HEK293 (cell line): ENCODE results near the gene ENAH.
A peak's percentile ranks its signal among the peaks of the same experiment; 100 is the strongest.

ENCODE experiments used
- ATF2 ChIP-seq: fragments of 450-650 bp; formaldehyde crosslinking; IDR thresholded peaks from 2 replicates; pipeline ENCODE4 v1.5.1; 2016; ENCODE audit warnings: missing biosample characterization, missing genetic modification characterization, low read depth
- EGR2 ChIP-seq: fragments of 450-650 bp; formaldehyde crosslinking; IDR thresholded peaks from 2 replicates; pipeline ENCODE4 v1.5.1; 2016; ENCODE audit warnings: low read depth, missing biosample characterization, missing genetic modification characterization
- FEZF1 ChIP-seq: fragments of 450-650 bp; formaldehyde crosslinking; IDR thresholded peaks from 2 replicates; pipeline ENCODE4 v1.5.1; 2016; ENCODE audit warnings: missing biosample characterization, missing genetic modification characterization
- GLI4 ChIP-seq: fragments of 450-650 bp; formaldehyde crosslinking; IDR thresholded peaks from 2 replicates; pipeline ENCODE4 v1.5.1; 2016; ENCODE audit warnings: missing biosample characterization, missing genetic modification characterization
- GLIS1 ChIP-seq: fragments of 450-650 bp; formaldehyde crosslinking; IDR thresholded peaks from 2 replicates; pipeline ENCODE4 v1.5.1; 2016; ENCODE audit warnings: missing biosample characterization, missing genetic modification characterization
- GLIS2 ChIP-seq: fragments of 450-650 bp; formaldehyde crosslinking; IDR thresholded peaks from 2 replicates; pipeline ENCODE4 v1.5.1; 2016; ENCODE audit warnings: missing biosample characterization, missing genetic modification characterization
- KLF16 ChIP-seq: fragments of 450-650 bp; formaldehyde crosslinking; IDR thresholded peaks from 2 replicates; pipeline ENCODE4 v1.5.1; 2017; ENCODE audit warnings: missing biosample characterization, missing genetic modification characterization
- KLF8 ChIP-seq: fragments of 450-650 bp; formaldehyde crosslinking; IDR thresholded peaks from 2 replicates; pipeline ENCODE4 v1.5.1; 2016; ENCODE audit warnings: missing biosample characterization, missing genetic modification characterization
- MYNN ChIP-seq: fragments of 450-650 bp; formaldehyde crosslinking; IDR thresholded peaks from 2 replicates; pipeline ENCODE4 v1.5.1; 2016; ENCODE audit warnings: missing biosample characterization, missing genetic modification characterization, borderline replicate concordance
- REPIN1 ChIP-seq: fragments of 450-650 bp; formaldehyde crosslinking; IDR thresholded peaks from 2 replicates; pipeline ENCODE4 v1.5.1; 2017; ENCODE audit warnings: missing biosample characterization, missing genetic modification characterization, low read depth
- TRIM28 ChIP-seq: IDR thresholded peaks from 2 replicates; pipeline ENCODE4 v1.6.1; 2011; ENCODE audit warnings: low read length, control low read depth, borderline replicate concordance
- ZFP3 ChIP-seq: fragments of 450-650 bp; formaldehyde crosslinking; IDR thresholded peaks from 2 replicates; pipeline ENCODE4 v1.5.1; 2016; ENCODE audit warnings: low read depth, missing biosample characterization, missing genetic modification characterization
- ZFP41 ChIP-seq: fragments of 450-650 bp; formaldehyde crosslinking; IDR thresholded peaks from 2 replicates; pipeline ENCODE4 v1.5.1; 2016; ENCODE audit warnings: missing biosample characterization, missing genetic modification characterization, borderline replicate concordance
- ZIC2 ChIP-seq: fragments of 450-650 bp; formaldehyde crosslinking; IDR thresholded peaks from 2 replicates; pipeline ENCODE4 v1.5.1; 2016; ENCODE audit warnings: missing biosample characterization, missing genetic modification characterization
- ZNF112 ChIP-seq: fragments of 450-650 bp; formaldehyde crosslinking; IDR thresholded peaks from 2 replicates; pipeline ENCODE4 v1.5.0; 2017; ENCODE audit warnings: missing biosample characterization, missing genetic modification characterization
- ZNF140 ChIP-seq: fragments of 450-650 bp; formaldehyde crosslinking; IDR thresholded peaks from 2 replicates; pipeline ENCODE4 v1.5.1; 2016; ENCODE audit warnings: missing biosample characterization, missing genetic modification characterization
- ZNF148 ChIP-seq: fragments of 450-650 bp; formaldehyde crosslinking; IDR thresholded peaks from 2 replicates; pipeline ENCODE4 v1.5.0; 2017; ENCODE audit warnings: missing biosample characterization, missing genetic modification characterization, borderline replicate concordance
- ZNF239 ChIP-seq: fragments of 450-650 bp; formaldehyde crosslinking; IDR thresholded peaks from 2 replicates; pipeline ENCODE4 v1.5.1; 2016; ENCODE audit warnings: missing biosample characterization, missing genetic modification characterization
- ZNF292 ChIP-seq: fragments of 450-650 bp; formaldehyde crosslinking; IDR thresholded peaks from 2 replicates; pipeline ENCODE4 v1.5.1; 2016; ENCODE audit warnings: low read depth, missing biosample characterization, missing genetic modification characterization, borderline replicate concordance
- ZNF335 ChIP-seq: fragments of 450-650 bp; formaldehyde crosslinking; conservative IDR thresholded peaks from 2 replicates; pipeline ENCODE4 v1.5.1; 2016; ENCODE audit warnings: missing biosample characterization, missing genetic modification characterization
- ZNF391 ChIP-seq: fragments of 450-650 bp; formaldehyde crosslinking; IDR thresholded peaks from 2 replicates; pipeline ENCODE4 v1.5.1; 2016; ENCODE audit warnings: low read depth, missing biosample characterization, missing genetic modification characterization, borderline replicate concordance
- ZNF416 ChIP-seq: fragments of 450-650 bp; formaldehyde crosslinking; IDR thresholded peaks from 2 replicates; pipeline ENCODE4 v1.5.1; 2016; ENCODE audit warnings: missing biosample characterization, missing genetic modification characterization
- ZNF423 ChIP-seq: fragments of 450-650 bp; formaldehyde crosslinking; IDR thresholded peaks from 2 replicates; pipeline ENCODE4 v1.5.1; 2016; ENCODE audit warnings: missing biosample characterization, missing genetic modification characterization
- ZNF433 ChIP-seq: fragments of 450-650 bp; formaldehyde crosslinking; IDR thresholded peaks from 2 replicates; pipeline ENCODE4 v1.5.1; 2016; ENCODE audit warnings: missing biosample characterization, missing genetic modification characterization, low read depth
- ZNF501 ChIP-seq: fragments of 450-650 bp; formaldehyde crosslinking; IDR thresholded peaks from 2 replicates; pipeline ENCODE4 v1.5.1; 2016; ENCODE audit warnings: missing biosample characterization, missing genetic modification characterization
- ZNF513 ChIP-seq: fragments of 450-650 bp; IDR thresholded peaks from 2 replicates; pipeline ENCODE4 v1.5.1; 2018; ENCODE audit warnings: missing biosample characterization, missing genetic modification characterization
- ZNF580 ChIP-seq: fragments of 450-650 bp; formaldehyde crosslinking; IDR thresholded peaks from 2 replicates; pipeline ENCODE4 v1.5.1; 2016; ENCODE audit warnings: missing biosample characterization, missing genetic modification characterization
- ZNF585B ChIP-seq: fragments of 450-650 bp; formaldehyde crosslinking; IDR thresholded peaks from 2 replicates; pipeline ENCODE4 v1.5.1; 2016; ENCODE audit warnings: missing biosample characterization, missing genetic modification characterization
- ZNF658 ChIP-seq: fragments of 450-650 bp; formaldehyde crosslinking; IDR thresholded peaks from 2 replicates; pipeline ENCODE4; 2016; ENCODE audit warnings: missing biosample characterization, missing genetic modification characterization
- ZNF768 ChIP-seq: fragments of 450-650 bp; formaldehyde crosslinking; IDR thresholded peaks from 2 replicates; pipeline ENCODE4 v1.5.1; 2018; ENCODE audit warnings: missing biosample characterization, mild to moderate bottlenecking, missing genetic modification characterization
- ZNF837 ChIP-seq: fragments of 450-650 bp; formaldehyde crosslinking; IDR thresholded peaks from 2 replicates; pipeline ENCODE4 v1.5.1; 2016; ENCODE audit warnings: missing biosample characterization, missing genetic modification characterization
- ZSCAN16 ChIP-seq: fragments of 450-650 bp; formaldehyde crosslinking; IDR thresholded peaks from 2 replicates; pipeline ENCODE4 v1.5.1; 2016; ENCODE audit warnings: missing biosample characterization, missing genetic modification characterization

ENAH gene

GRCh38 chr1:225602590-225603206 lies 50.2 kb downstream of the ENAH start (continued):
- TF ChIP-seq ZNF292 (tag by site-specific recombination) (no peak), ZNF513 (tag by site-specific recombination) (no peak), ZNF416 (tag by site-specific recombination) (no peak), FEZF1 (peak; percentile 52), ZNF837 (tag by site-specific recombination) (no peak), KLF16 (tag by site-specific recombination) (no peak), ZNF148 (no peak), ZNF423 (tag by site-specific recombination) (no peak), GLIS1 (no peak), ZFP41 (tag by site-specific recombination) (no peak), GLI4 (tag by site-specific recombination) (no peak), ZIC2 (tag by site-specific recombination) (no peak), ZNF112 (tag by site-specific recombination) (no peak), ZNF239 (tag by site-specific recombination) (no peak; the same call in 1 of the 2 replicates), EGR2 (tag by site-specific recombination) (no peak), ZNF433 (tag by site-specific recombination) (no peak), TRIM28 (no peak), ZFP3 (no peak), ZNF580 (tag by site-specific recombination) (no peak), ZNF585B (tag by site-specific recombination) (no peak), ZSCAN16 (no peak), ZNF335 (tag by site-specific recombination) (peak; percentile 91), ZNF140 (tag by site-specific recombination) (no peak), ZNF501 (tag by site-specific recombination) (no peak), ZNF768 (tag by site-specific recombination) (no peak), ZNF391 (tag by site-specific recombination) (no peak), ATF2 (tag by site-specific recombination) (peak; percentile 98), KLF8 (0 out of 2 replicates have a peak, but pooled peaks have one; percentile 23), ZNF658 (tag by site-specific recombination) (no peak), GLIS2 (no peak), MYNN (tag by site-specific recombination) (no peak), REPIN1 (tag by site-specific recombination) (no peak)
